Upper lobe of left lung (tissue), 6 donors: ENCODE measurements around the gene ATF3. TPM values are rescaled to one million over a fixed set of nuclear protein-coding genes. Genes with fewer than 3 reads are reported as not detected.
"Not testable (repeated sequence)": the region's sequence is repeated elsewhere in the genome, so short reads cannot be mapped to it uniquely, and the experiment has no call there.

Experiments
- ATAC-seq, 2 donors: fragments of 200-7000 bp; cut with Tn5 transposase; one replicate each; pipeline ENCODE4 v1.9.1; 2022; ENCODE audit warnings: mild to moderate bottlenecking in 2 of 2, moderate library complexity in 2 of 2; ENCODE audit not compliant: low FRiP score in 2 of 2
- DNase-seq, 2 donors: peaks; one replicate each; pipeline ENCODE4 v3.0.0-alpha.2; 2019 to 2020
- H3K27ac ChIP-seq, 4 donors: fragments of 200-600 bp; sonication (generic); one replicate each; pipeline ENCODE4 v1.5.1; 2016 to 2019
- H3K27me3 ChIP-seq, 4 donors: fragments of 200-600 bp; sonication (generic); one replicate each; pipeline ENCODE4 v1.5.1; 2017 to 2019
- H3K36me3 ChIP-seq, 4 donors: fragments of 200-600 bp; sonication (generic); one replicate each; pipeline ENCODE4 v1.5.1; 2016 to 2019
- H3K4me1 ChIP-seq, 4 donors: fragments of 200-600 bp; sonication (generic); one replicate each; pipeline ENCODE4 v1.5.1; 2018 to 2019
- H3K4me3 ChIP-seq, 4 donors: fragments of 200-600 bp; sonication (generic); one replicate each; pipeline ENCODE4 v1.5.1; 2017 to 2019; ENCODE audit warnings: mild to moderate bottlenecking in 2 of 4, moderate library complexity in 1 of 4
- H3K9me3 ChIP-seq, 4 donors: fragments of 200-600 bp; sonication (generic); one replicate each; pipeline ENCODE4 v1.5.1; 2018 to 2019
- EP300 ChIP-seq, 4 donors: sonication (generic); formaldehyde crosslinking; IDR thresholded peaks; one replicate each; pipeline ENCODE4 v1.5.1; 2017; ENCODE audit warnings: antibody characterized with exemption in 4 of 4, control low read depth in 2 of 4
- POLR2A ChIP-seq, 4 donors: fragments of 450-650 bp; IDR thresholded peaks; one replicate each; pipeline ENCODE4 v1.5.1; 2016 to 2017; ENCODE audit warnings: antibody characterized with exemption in 4 of 4, mild to moderate bottlenecking in 2 of 4
- POLR2AphosphoS5 ChIP-seq, 2 donors: sonication (generic); formaldehyde crosslinking; IDR thresholded peaks; one replicate each; pipeline ENCODE4 v1.5.1; 2017; ENCODE audit warnings: antibody characterized with exemption in 2 of 2
- WGBS, 2 donors: methylation state at CpG; one replicate each; pipeline ENCODE4 v1.1.5; 2017 to 2018; 5-methylcytosine and 5-hydroxymethylcytosine counted together
- total RNA-seq, 6 donors: library from RNA; depleted of rRNA in 4 of 6; stranded (reverse); fragments of >200 nt in 4 of 6; gene quantifications; one replicate each; pipeline versions ENCODE4 v1.1.0 to v1.2.1, GENCODE V29; 2016 to 2021
- TF ChIP-seq, protein P1 (sequence below), 6 experiments: fragments of 450-650 bp in 4 of 6; fragments of 200-600 bp in 2 of 6; sonication (generic) in 2 of 6; IDR thresholded peaks; one replicate each; pipeline ENCODE4 v1.5.1; 2016 to 2019; ENCODE audit warnings: antibody characterized with exemption in 6 of 6
- donor health status: DM: no; HTN: no; CAD: no; lungs with moderate emphysema.
- donor health status: DM: no; HTN: yes; CAD: no; lungs with severe emphysema.

Gene ATF3
- total RNA-seq, 6 donors from 2014 or later = 7.3 to 69.3 (median 21.2) TPM

DNA sequence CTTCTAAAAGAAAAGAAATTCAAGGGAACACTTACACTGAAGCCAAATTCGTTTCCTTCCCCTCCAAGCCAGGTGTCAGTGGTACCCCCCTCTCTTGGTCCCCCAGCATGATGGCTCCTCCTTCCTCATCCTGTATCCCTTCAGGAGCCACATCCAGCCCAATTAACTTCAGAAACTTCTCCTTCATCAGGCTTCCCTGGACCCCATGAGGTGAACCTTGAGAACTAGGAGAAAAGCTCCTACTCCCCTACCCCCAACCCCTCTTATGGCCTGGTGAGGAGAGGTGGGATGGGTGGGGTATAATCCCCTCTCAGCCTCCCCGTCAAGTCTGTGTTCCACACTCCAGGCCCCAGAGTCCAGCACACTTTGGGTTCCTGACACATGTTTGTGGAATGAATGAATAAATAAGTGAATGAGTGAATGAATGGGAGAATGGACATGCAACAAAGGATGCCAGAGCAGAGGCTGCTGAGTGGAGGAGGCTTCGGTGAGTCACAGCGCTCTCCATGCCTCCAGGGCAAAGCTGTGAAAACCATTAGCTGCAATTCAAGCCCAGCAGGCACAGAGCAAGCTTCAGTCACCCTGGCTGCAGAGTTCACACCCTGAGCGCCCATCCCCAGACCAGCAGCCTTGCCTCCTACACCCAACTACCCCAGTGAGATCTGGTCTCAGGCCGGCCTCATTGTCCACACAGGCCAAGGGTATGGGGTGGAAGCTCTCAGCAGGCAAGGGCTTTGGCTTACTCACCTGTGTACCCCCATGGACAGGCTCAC lies 47.3 kb downstream of the ATF3 start:
- Histone ChIP-seq H3K4me3 (no peak overlapping the region), H3K4me1 (no peaks in the 10 kb centered on the region), H3K27ac (no peak overlapping the region), H3K27me3 (no peaks in the 10 kb centered on the region), H3K9me3 (no peaks in the 10 kb centered on the region), H3K36me3 (no peaks in the 10 kb centered on the region)
- no peak for DNase-seq
- WGBS, 2 donors = 73 to 86% methylated on average over 4 to 6 of the region's 6 CpGs
- peak in 1 of 2 donors; percentile 15 for ATAC-seq
- TF ChIP-seq EP300 (IDR thresholded peaks at IDR 0.05) = no peak

DNA sequence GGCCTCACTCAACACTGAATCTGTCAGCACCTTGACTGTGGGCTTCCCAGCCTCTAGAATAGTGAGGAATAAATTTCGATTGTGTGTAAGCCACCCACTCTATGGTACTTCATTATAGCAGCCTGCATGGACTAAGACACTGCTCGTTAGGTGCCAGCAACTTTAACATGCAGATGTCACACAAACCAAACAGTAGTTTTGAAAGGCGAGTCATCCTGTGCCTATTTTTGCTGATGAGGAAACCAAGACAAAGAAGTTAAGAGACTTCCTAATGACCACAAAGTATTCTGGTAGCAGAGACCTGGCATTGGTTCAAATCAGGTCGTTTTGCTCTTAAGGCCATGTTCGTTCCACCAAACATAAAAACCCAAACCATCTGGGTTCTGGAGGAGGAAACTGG lies 48.2 kb downstream of the ATF3 start:
- Histone ChIP-seq H3K27me3 (no peaks in the 10 kb centered on the region), H3K4me3 (no peak overlapping the region), H3K36me3 (no peaks in the 10 kb centered on the region), H3K27ac (no peak overlapping the region), H3K9me3 (no peaks in the 10 kb centered on the region), H3K4me1 (no peaks in the 10 kb centered on the region)
- WGBS, 2 donors = 67 to 70% methylated on average over 4 to 5 of the region's 5 CpGs
- TF ChIP-seq POLR2A (IDR thresholded peaks at IDR 0.05) = no peak
- no peak for TF ChIP-seq EP300 (IDR thresholded peaks at IDR 0.05)
- no peak for TF ChIP-seq POLR2AphosphoS5 (IDR thresholded peaks at IDR 0.05)
- TF ChIP-seq, protein P1, sequence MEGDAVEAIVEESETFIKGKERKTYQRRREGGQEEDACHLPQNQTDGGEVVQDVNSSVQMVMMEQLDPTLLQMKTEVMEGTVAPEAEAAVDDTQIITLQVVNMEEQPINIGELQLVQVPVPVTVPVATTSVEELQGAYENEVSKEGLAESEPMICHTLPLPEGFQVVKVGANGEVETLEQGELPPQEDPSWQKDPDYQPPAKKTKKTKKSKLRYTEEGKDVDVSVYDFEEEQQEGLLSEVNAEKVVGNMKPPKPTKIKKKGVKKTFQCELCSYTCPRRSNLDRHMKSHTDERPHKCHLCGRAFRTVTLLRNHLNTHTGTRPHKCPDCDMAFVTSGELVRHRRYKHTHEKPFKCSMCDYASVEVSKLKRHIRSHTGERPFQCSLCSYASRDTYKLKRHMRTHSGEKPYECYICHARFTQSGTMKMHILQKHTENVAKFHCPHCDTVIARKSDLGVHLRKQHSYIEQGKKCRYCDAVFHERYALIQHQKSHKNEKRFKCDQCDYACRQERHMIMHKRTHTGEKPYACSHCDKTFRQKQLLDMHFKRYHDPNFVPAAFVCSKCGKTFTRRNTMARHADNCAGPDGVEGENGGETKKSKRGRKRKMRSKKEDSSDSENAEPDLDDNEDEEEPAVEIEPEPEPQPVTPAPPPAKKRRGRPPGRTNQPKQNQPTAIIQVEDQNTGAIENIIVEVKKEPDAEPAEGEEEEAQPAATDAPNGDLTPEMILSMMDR (IDR thresholded peaks at IDR 0.05) = no peak
- no peak for ATAC-seq
- DNase-seq = no peak

DNA sequence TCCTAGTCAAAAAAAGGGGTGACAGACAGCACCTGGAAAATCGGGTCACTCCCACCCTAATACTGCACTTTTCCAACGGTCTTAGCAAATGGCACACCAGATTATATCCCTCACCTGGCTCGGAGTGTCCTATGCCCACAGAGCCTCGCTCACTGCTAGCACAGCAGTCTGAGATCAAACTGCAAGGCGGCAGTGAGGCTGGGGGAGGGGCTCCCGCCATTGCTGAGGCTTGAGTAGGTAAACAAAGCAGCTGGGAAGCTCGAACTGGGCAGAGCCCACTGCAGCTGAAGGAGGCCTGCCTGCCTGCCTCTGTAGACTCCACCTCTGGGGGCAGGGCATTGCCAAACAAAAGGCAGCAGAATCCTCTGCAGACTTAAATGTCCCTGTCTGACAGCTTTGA lies 49.7 kb downstream of the ATF3 start:
- not testable (repeated sequence) for H3K36me3 ChIP-seq, H3K4me1 ChIP-seq, DNase-seq, H3K4me3 ChIP-seq, H3K27me3 ChIP-seq, H3K9me3 ChIP-seq, H3K27ac ChIP-seq, ATAC-seq
- WGBS, 2 donors = 71 to 77% methylated on average over 4 to 6 of the region's 7 CpGs

DNA sequence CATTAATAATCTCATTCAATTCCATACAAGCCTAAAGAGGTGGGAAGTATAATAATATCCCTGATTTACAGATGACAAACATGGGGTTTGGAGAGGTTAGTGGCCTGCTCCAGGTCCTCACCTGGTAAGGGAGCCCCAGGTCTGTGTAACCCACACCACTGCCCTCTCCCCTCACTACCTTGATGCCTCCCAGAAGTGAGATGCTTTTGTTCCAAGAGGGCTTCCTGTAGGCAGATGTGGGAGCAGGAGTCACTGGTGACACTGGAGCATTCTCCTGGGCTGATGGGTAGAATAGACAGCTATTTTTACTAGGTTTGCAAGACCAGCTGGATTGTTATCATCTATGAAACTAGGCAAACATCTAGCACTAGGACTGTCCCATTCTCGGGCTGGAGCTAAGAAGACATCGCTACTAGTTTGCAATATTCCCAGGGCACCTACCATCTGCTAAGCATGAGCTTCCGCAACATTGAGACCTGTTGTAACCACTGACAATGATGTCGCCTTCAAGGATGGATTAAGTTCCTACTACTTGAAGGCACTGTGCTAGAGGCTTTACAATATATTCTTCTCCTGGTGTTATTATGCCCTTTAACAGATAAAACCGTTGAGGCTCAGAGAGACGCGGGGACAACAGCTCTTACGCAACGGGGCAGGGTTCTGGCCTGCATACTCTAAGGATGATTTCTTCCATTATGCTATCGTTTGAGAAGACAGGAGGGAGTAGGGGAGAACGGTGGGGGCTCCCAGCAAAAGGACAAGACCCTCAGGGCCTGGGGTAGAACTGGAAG lies 56.0 kb downstream of the ATF3 start:
- Histone ChIP-seq H3K27me3 (no peaks in the 10 kb centered on the region), H3K4me1 (peaks cover 26 to 38% (median 33%) of the 10 kb centered on the region in 4 donors), H3K4me3 (peak overlapping the region in 1 of 4 donors; percentile 64), H3K9me3 (no peaks in the 10 kb centered on the region), H3K36me3 (no peaks in the 10 kb centered on the region), H3K27ac (peak overlapping the region in 1 of 4 donors; percentile 85)
- 75 to 77% methylated on average over 11 of the region's 11 CpGs for WGBS, 2 donors
- no peak for DNase-seq
- no peak for ATAC-seq
- TF ChIP-seq, protein P1 (IDR thresholded peaks at IDR 0.05) = no peak
- TF ChIP-seq EP300 (IDR thresholded peaks at IDR 0.05) = no peak
- no peak for TF ChIP-seq POLR2AphosphoS5 (IDR thresholded peaks at IDR 0.05)
- no peak for TF ChIP-seq POLR2A (IDR thresholded peaks at IDR 0.05)

DNA sequence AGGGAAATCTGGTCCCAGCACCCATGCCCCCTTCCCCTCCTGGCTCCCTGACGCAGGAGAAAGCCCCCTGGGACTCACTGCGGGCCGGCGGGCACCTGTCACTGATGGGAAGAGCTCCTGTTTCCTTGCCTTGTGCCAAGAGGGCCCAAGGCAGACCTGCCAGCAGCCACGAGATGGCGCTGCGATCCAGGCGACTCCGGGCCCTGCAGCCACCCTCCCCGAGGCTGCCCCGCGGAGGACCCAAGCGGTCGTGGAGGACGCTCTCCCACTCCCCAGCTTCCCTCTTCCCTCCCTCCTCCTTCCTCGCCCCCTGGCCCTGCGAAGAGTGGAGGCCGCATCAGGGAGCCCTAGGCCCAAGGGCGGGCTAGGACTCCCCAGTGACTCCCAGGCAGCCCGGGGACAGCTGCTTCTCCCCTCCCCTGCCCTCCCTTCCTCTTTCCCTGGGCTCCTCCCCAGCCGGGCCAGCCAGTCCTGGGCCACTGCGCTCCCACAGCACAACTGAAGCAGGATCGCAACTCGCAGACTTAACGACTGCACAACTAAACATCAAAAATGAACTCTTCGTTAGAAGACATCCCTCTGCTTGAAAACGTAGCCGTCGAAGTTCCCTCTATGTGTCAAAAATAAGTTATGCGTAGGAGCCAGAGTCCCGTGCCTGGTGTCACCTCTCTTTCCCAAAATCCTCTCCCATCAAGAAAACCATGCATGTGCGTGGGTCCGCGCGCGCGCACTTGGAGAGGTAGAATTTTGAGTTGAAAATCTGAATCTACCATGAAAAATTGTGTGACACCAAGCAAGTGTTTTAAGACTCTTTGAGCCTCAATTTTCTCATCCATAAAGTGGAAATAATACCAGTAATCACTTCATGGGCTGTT lies 56.9 kb downstream of the ATF3 start:
- TF ChIP-seq POLR2A (IDR thresholded peaks at IDR 0.05) = no peak
- TF ChIP-seq, protein P1 (IDR thresholded peaks at IDR 0.05) = peak; percentile 94 to 98 (median 97)
- Histone ChIP-seq H3K27ac (peak overlapping the region; percentile 63 to 87 (median 74)), H3K9me3 (no peaks in the 10 kb centered on the region), H3K36me3 (no peaks in the 10 kb centered on the region), H3K4me3 (peak overlapping the region; percentile 47 to 64 (median 52)), H3K27me3 (no peaks in the 10 kb centered on the region), H3K4me1 (peaks cover 26 to 38% (median 33%) of the 10 kb centered on the region in 4 donors)
- WGBS, 2 donors = 24 to 40% methylated on average over 22 to 35 of the region's 37 CpGs
- ATAC-seq = peak; percentile 93 to 97
- DNase-seq = peak; percentile 87 to 95
